GOT3 (cell line): ENCODE results near the gene MXD3.
"Not testable (repeated sequence)": the region's sequence is repeated elsewhere in the genome, so short reads cannot be mapped to it uniquely, and the experiment has no call there.

Source experiments
- DNase-seq: peaks from one replicate; lab custom pipeline; 2025; ENCODE audit warnings: mixed read lengths; lab: John Stamatoyannopoulos, UW

Gene MXD3

DNA sequence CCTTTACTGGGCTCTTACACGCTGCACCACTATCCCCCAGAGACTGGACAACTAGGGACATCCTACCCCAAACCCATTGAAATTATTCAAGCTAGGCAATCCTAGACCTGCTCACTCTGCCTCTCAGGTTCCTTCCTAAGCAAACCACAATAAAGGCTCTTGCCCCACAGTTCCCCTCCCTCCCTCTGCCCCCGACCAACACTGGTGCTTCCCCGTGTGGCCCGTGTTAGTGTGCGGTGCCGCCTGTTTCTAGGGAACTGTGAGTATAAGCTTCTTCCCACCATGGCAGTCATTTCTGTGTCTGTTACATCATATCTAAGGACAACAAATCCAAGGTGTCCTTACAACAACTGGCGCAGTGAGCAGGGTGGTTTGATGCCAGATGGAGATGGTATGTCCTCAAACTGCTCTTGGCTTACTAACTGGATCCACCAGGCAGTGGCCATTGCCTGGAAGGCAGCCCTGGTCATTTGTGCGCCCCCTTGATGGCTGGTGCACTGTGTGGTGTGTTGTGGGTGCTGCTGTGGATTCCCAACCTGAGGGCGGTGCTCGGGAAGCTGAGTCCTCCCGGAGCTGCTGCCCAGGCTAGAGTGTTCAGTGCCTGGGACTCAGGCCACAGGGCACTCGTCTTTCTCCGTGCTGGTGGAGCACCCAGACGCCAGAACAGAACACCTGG, 8.4 kb upstream of the MXD3 start:
- DNase-seq: no peak

DNA sequence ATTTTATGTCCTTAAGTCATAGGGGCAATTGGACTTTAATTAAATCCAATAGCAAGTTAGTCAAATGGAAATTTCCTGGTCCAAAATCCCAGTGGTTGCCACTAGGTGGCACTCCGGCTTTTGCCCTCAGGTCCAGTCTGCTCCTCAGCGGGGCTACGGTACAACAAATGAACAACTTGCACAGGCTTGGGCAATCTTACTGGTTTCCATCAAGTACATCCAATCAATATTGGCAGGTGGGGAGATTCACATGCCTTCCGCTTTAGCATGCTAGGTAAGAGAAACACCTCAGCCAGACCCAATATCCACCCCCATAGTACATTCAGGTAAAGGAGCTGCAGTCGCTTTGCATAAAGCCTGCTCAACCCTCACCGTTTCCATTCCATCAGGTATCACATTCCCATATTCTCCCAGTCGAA, 6.3 kb upstream of the MXD3 start:
- DNase-seq: no peak

GRCh38 chr5:177316005-177316404, 4.3 kb upstream of the MXD3 start:
- DNase-seq: no peak

DNA sequence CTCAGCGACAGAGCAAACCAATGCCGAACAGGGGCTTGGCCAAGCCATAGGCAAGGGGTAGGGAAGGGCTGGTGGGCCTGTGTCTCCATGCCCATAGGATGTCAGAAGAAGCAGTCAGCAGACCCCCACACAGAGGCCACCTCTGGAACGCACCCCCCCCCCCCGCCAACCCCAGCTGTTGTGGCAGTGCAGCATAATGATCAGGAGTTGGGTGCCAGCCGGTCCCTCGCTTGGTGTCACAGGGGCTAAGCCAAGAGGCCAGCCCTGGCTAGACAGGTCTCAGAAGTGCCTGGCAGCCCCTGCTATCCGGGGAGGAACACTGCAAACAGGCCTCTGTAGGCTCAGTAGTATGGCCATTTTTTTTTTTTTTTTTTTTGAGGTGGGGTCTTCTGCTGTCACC, 3.7 kb upstream of the MXD3 start:
- no peak for DNase-seq

GRCh38 chr5:177314376-177315342, 3.0 kb upstream of the MXD3 start:
- no peak for DNase-seq

DNA sequence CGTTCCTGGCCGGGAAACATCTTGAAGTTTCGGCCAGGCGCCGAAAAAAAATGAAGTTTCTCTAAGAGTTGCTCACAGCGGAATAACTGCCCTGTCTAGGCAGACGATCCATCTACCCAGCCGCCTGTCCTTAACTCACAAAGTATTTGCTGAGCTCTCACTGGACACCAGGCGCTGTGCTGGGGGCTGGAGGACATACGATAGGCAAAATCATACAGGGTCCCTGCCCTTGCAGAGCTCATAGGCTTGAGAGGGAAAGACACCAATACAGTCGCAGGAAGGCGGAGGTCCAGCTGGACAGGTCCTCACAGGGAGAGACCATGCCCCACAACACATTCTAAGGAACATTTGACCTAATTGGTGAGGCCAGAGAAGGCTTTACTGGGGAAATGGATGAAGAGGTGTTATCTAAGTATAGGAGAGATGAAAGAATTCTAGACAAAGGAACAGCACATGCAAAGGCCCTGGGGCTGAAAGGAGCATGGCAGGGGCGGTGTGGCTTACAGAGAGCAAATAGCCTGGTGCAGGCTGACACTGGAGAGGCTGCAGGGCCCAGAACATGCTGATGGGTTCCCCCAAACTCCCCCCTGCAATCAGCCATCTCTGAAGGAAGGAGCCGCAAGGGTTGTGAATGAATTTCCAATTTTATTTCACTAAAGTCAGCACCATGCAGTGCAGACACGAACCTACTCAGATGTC, 2.0 kb upstream of the MXD3 start:
- no peak for DNase-seq

GRCh38 chr5:177312649-177313181, 1.0 kb upstream of the MXD3 start:
- no peak for DNase-seq

GRCh38 chr5:177311392-177311722, 341 bp downstream of the MXD3 start:
- DNase-seq: no peak

DNA sequence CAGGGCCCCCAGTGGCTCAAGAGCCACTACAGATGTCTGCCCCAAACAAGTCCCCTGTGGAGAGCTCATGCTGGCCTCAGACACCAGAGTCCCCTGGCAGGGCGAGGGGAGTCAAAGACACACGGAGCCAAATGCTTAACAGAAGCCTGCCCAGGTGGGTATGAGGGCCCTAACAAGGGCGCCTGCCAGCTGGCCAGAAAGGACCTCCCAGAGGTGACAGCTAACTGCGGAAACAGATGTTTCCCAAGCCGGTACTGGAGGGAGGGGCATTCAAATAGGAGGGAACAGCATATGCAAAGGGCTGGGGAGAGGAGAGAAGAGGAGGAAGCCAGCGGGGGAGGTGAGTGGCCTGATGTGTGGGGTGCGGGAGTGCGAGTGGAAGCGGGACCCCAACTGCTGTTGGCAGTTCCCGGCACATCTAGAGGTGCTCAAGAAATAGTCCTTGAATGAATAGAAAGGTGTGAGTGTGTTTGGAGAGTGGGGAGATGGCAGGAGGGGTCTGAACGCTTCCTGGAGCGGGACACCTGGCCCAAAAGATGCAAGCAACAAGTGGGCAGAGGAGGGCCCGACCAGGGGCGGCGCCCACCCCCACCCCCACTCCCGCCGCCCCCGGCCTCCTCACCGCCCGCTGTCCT, 824 bp downstream of the MXD3 start:
- DNase-seq: no peak

GRCh38 chr5:177310332-177310731, 1.4 kb downstream of the MXD3 start:
- DNase-seq: no peak

DNA sequence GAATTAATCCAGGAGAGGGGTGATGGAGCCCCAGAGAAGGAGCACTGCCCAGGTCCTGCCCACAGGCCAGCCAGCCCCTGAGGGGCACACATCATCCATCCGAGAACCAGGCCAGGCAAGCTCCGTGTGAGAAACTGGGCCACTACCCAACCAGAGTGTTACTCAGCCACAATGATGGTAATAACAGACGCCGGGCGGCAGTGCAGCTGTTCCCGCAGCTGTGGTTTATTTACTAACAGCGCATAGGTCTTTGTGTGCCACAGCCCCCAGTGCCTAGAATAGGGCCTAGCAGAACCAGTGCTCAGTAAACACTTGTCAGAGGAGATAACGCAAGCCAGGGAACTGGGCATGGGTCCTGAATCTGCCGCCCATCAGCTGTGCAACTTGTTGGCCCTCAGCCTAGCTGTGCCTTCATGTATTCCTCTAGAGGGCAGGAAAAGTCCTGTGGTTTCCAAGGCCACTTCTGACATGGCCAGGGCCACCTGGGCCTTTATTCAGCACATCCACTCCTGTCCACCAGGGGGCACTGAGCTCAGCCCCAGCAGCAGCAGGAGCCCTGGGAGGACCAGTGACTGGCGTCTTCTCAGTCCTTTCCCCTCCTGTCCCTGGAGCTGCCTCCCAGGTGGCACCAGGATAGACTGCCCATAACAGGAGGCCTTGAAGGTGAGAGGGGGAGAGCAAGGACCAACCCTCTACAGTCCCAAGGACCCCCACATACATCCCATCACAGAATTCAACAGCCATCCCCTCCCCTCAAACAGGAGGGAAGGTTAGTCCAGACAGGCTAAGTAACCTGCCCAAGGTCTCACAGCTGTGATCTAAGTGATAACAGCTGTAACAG, 2.1 kb downstream of the MXD3 start:
- no peak for DNase-seq

DNA sequence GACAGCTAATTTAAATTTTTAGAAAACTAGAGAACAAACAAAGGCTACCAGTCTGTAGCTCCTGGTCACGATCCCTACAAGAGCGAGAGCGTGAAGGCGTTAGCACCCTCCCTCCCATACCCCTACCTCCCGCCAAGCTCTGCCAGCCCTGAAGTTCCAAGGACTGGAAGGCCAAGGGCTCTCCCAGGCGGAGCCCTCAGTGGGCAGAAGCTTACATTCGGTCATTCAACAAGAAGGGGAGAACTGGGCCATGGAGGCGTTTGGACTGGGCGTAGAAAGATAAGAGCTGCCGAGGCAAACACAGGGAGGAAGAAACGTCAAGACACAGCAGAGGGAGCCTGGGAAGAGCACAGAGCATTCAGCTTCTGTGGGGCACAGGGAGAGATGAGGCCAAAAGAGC, 3.0 kb downstream of the MXD3 start:
- no peak for DNase-seq

GRCh38 chr5:177307544-177308363, 3.9 kb downstream of the MXD3 start:
- DNase-seq: no peak

- no peak for DNase-seq
Observed at GRCh38 chr5:177306674-177307543, 4.8 kb downstream of the MXD3 start.

DNA sequence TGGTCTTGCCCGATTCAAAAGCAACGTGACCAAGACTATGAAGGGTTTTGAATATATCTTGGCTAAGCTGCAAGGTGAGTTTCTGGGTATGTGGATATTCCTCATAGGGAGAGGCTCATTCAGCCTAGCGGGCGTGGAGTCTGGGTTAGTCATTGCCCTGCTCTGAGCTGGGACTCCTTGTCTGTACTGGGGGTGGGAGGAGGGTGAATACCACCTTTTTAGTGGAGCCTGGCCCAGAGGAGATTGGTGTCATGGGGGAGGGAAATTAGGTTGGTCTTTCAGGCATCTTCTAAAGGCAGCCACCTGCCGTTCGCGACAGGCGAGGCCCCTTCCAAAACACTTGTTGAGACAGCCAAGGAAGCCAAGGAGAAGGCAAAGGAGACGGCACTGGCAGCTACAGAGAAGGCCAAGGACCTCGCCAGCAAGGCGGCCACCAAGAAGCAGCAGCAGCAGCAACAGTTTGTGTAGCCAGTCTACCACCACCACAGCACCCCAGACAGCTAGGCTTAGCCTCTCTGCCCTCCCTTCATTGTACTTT, 5.5 kb downstream of the MXD3 start:
- not testable (repeated sequence) for DNase-seq

GRCh38 chr5:177304392-177305119, 7.1 kb downstream of the MXD3 start:
- DNase-seq: no peak

DNA sequence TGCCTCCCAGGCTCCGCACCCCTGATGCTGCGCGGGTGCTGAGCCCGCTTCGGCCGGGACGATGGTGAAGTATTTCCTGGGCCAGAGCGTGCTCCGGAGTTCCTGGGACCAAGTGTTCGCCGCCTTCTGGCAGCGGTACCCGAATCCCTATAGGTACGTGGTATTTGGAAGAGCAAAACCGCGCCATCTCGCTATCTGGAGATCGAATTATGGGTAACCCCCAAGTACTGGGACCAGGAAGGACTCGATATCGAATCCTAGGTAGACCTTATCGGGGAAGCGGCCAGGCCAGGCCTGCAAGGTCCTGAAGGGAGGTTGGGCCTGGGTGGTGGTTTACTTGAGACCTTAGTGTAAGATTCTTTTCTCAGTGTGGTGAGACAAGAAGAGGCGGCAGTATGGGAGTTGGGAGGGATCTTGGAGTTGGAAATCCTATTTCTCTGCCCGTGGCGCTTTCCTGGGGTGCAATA, 7.7 kb downstream of the MXD3 start:
- no peak for DNase-seq
